Loucy (cell line): ENCODE data around the gene RAB30.

ENCODE experiments used
- H2AFZ ChIP-seq: fragments of 200-600 bp; sonication (generic); 2 replicates; pipeline ENCODE4 v1.6.0; 2016; ENCODE audit warnings: antibody characterized with exemption, mild to moderate bottlenecking, low read length, moderate library complexity
- H3F3A ChIP-seq: fragments of 200-600 bp; 2 replicates; pipeline ENCODE4 v1.6.0; 2016; ENCODE audit warnings: antibody characterized with exemption, low read depth, mild to moderate bottlenecking
- H3K27me3 ChIP-seq: fragments of 200-600 bp; sonication (generic); 2 replicates; pipeline ENCODE4 v1.6.1; 2014; ENCODE audit warnings: low read length, mild to moderate bottlenecking; ENCODE audit not compliant: insufficient read depth, poor library complexity, severe bottlenecking
- H3K36me3 ChIP-seq: fragments of 200-600 bp; sonication (generic); 2 replicates; pipeline ENCODE4 v1.6.1; 2016; ENCODE audit warnings: low read length; ENCODE audit not compliant: insufficient read depth
- H3K4me1 ChIP-seq: fragments of 200-600 bp; sonication (generic); 2 replicates; pipeline ENCODE4 v1.5.1; 2014; ENCODE audit warnings: low read length, mild to moderate bottlenecking; ENCODE audit not compliant: insufficient read depth, poor library complexity, severe bottlenecking
- H3K4me2 ChIP-seq: fragments of 200-600 bp; sonication (generic); 2 replicates; pipeline ENCODE4 v1.6.0; 2014; ENCODE audit warnings: antibody characterized with exemption, low read length, low read depth, mild to moderate bottlenecking; ENCODE audit not compliant: poor library complexity, severe bottlenecking
- H3K4me3 ChIP-seq: fragments of 200-600 bp; sonication (generic); 2 replicates; pipeline ENCODE4 v1.5.1; 2014; ENCODE audit warnings: low read length, mild to moderate bottlenecking, mixed read lengths; ENCODE audit not compliant: poor library complexity, severe bottlenecking
- H3K79me2 ChIP-seq: fragments of 200-600 bp; sonication (generic); 2 replicates; pipeline ENCODE4 v1.6.1; 2014; ENCODE audit warnings: low read length; ENCODE audit not compliant: insufficient read depth
- H3K9ac ChIP-seq: fragments of 200-600 bp; sonication (generic); 2 replicates; pipeline ENCODE4 v1.6.0; 2014; ENCODE audit warnings: mild to moderate bottlenecking, low read depth, low read length, moderate library complexity; ENCODE audit not compliant: poor library complexity, severe bottlenecking
- H3K9me2 ChIP-seq: fragments of 200-600 bp; sonication (generic); replicated peaks from 2 replicates; pipeline ENCODE4 v1.6.1; 2016; ENCODE audit warnings: low read depth, low read length, mixed read lengths
- H3K9me3 ChIP-seq: fragments of 200-600 bp; sonication (generic); 2 replicates; pipeline ENCODE4 v1.6.1; 2014; ENCODE audit warnings: mild to moderate bottlenecking, antibody characterized with exemption, low read length, low read depth; ENCODE audit not compliant: insufficient read depth
- H4K20me1 ChIP-seq: fragments of 200-600 bp; sonication (generic); 2 replicates; pipeline ENCODE4 v1.6.0; 2014; ENCODE audit warnings: antibody characterized with exemption, low read length, mild to moderate bottlenecking; ENCODE audit not compliant: insufficient read depth, poor library complexity, severe bottlenecking
- CTCF ChIP-seq: fragments of 200-600 bp; sonication (generic); conservative IDR thresholded peaks from 2 replicates; pipeline ENCODE4 v1.5.1; 2014; ENCODE audit warnings: mild to moderate bottlenecking, antibody characterized with exemption, low read length
- EZH2phosphoT487 ChIP-seq: fragments of 200-600 bp; IDR thresholded peaks from 2 replicates; pipeline ENCODE4 v1.6.1; 2018; ENCODE audit warnings: antibody characterized with exemption, mild to moderate bottlenecking, moderate library complexity, borderline replicate concordance

RAB30 gene

GRCh38 chr11:83033371-83033770, 38.3 kb downstream of the RAB30 start:
- TF ChIP-seq CTCF, result no peak
- H3K36me3 ChIP-seq, result no peaks in the 10 kb centered on the region
- H3K4me1 ChIP-seq, result peaks cover 22% of the 10 kb centered on the region
- H3K79me2 ChIP-seq, result no peaks in the 10 kb centered on the region
- H3K9me2 ChIP-seq, result no peaks in the 10 kb centered on the region
- no peaks in the 10 kb centered on the region for H3K9me3 ChIP-seq
- H2AFZ ChIP-seq, result no peak overlapping the region
- H3K4me2 ChIP-seq, result no peak overlapping the region
- no peaks in the 10 kb centered on the region for H3K27me3 ChIP-seq
- H3K9ac ChIP-seq, result no peak overlapping the region
- H3K4me3 ChIP-seq, result no peak overlapping the region
- no peaks in the 10 kb centered on the region for H4K20me1 ChIP-seq
- no peaks in the 10 kb centered on the region for H3F3A ChIP-seq

- Histone ChIP-seq H3K4me1 (peaks cover 22% of the 10 kb centered on the region), H3K79me2 (no peaks in the 10 kb centered on the region)
Observed at GRCh38 chr11:83031127-83031526, 40.6 kb downstream of the RAB30 start.

GRCh38 chr11:83027794-83028193, 43.9 kb downstream of the RAB30 start:
- H3K4me3 ChIP-seq, result no peak overlapping the region
- TF ChIP-seq CTCF (no peak), EZH2phosphoT487 (no peak)
- no peak overlapping the region for H2AFZ ChIP-seq
- H3F3A ChIP-seq, result no peaks in the 10 kb centered on the region
- H3K9me2 ChIP-seq, result no peaks in the 10 kb centered on the region
- H3K9ac ChIP-seq, result no peak overlapping the region
- no peaks in the 10 kb centered on the region for H3K36me3 ChIP-seq
- no peak overlapping the region for H3K4me2 ChIP-seq
- no peaks in the 10 kb centered on the region for H3K79me2 ChIP-seq
- H3K27me3 ChIP-seq, result no peaks in the 10 kb centered on the region
- H3K4me1 ChIP-seq, result peaks cover 13% of the 10 kb centered on the region
- H3K9me3 ChIP-seq, result no peaks in the 10 kb centered on the region
- H4K20me1 ChIP-seq, result no peaks in the 10 kb centered on the region

More at GRCh38 chr11:83031127-83031526, 40.6 kb downstream of the RAB30 start:
- no peak overlapping the region for H3K4me2 ChIP-seq
- H3F3A ChIP-seq, result no peaks in the 10 kb centered on the region
- no peak for TF ChIP-seq EZH2phosphoT487
- H3K9me3 ChIP-seq, result no peaks in the 10 kb centered on the region
- H3K9ac ChIP-seq, result no peak overlapping the region
- H3K36me3 ChIP-seq, result no peaks in the 10 kb centered on the region
- no peak overlapping the region for H2AFZ ChIP-seq
- H3K27me3 ChIP-seq, result no peaks in the 10 kb centered on the region
- no peak overlapping the region for H3K4me3 ChIP-seq
- no peaks in the 10 kb centered on the region for H3K9me2 ChIP-seq
- no peaks in the 10 kb centered on the region for H4K20me1 ChIP-seq

GRCh38 chr11:83027289-83027688, 44.4 kb downstream of the RAB30 start:
- H3K4me1 ChIP-seq, result peaks cover 13% of the 10 kb centered on the region
- H3K9me3 ChIP-seq, result no peaks in the 10 kb centered on the region
- no peak overlapping the region for H2AFZ ChIP-seq
- H3K9me2 ChIP-seq, result no peaks in the 10 kb centered on the region
- no peak for TF ChIP-seq CTCF
- H3K36me3 ChIP-seq, result no peaks in the 10 kb centered on the region
- no peak overlapping the region for H3K9ac ChIP-seq
- H4K20me1 ChIP-seq, result no peaks in the 10 kb centered on the region
- no peaks in the 10 kb centered on the region for H3K79me2 ChIP-seq
- H3F3A ChIP-seq, result no peaks in the 10 kb centered on the region
- H3K27me3 ChIP-seq, result no peaks in the 10 kb centered on the region
- H3K4me3 ChIP-seq, result no peak overlapping the region
- H3K4me2 ChIP-seq, result no peak overlapping the region
